H9 (cell line): ENCODE results near the gene DOCK2. TPM values are rescaled to one million over a fixed set of nuclear protein-coding genes. Genes with fewer than 3 reads are reported as not detected.

Experiments
- DNase-seq: peaks from one replicate; pipeline ENCODE4 v3.0.0-alpha.2; 2017
- H2AFZ ChIP-seq: one replicate; pipeline ENCODE4 v1.6.1; 2013; ENCODE audit warnings: mild to moderate bottlenecking, low read length, control low read depth, moderate library complexity
- H2AK5ac ChIP-seq: 2 replicates; pipeline ENCODE4 v1.6.1; 2013; ENCODE audit warnings: low read length, control low read depth, mixed read lengths; ENCODE audit not compliant: insufficient read length
- H2BK120ac ChIP-seq: one replicate; pipeline ENCODE4 v1.6.1; 2013; ENCODE audit warnings: low read depth, mild to moderate bottlenecking, low read length, control low read depth, inconsistent platforms; ENCODE audit not compliant: poor library complexity, severe bottlenecking
- H2BK12ac ChIP-seq: 2 replicates; pipeline ENCODE4 v1.6.1; 2013; ENCODE audit warnings: low read length, control low read depth, mixed read lengths, low read depth; ENCODE audit not compliant: insufficient read length
- H2BK15ac ChIP-seq: 2 replicates; pipeline ENCODE4 v1.6.1; 2013; ENCODE audit warnings: low read depth, low read length, control low read depth
- H2BK20ac ChIP-seq: one replicate; pipeline ENCODE4 v1.6.1; 2013; ENCODE audit warnings: low read depth, mild to moderate bottlenecking, low read length, control low read depth, inconsistent platforms; ENCODE audit not compliant: poor library complexity, severe bottlenecking
- H2BK5ac ChIP-seq: 2 replicates; pipeline ENCODE4 v1.6.1; 2013; ENCODE audit warnings: low read length, control low read depth, mixed read lengths; ENCODE audit not compliant: insufficient read length
- H3K14ac ChIP-seq: 2 replicates; pipeline ENCODE4 v1.6.1; 2013; ENCODE audit warnings: low read length, control low read depth; ENCODE audit not compliant: insufficient read depth
- H3K18ac ChIP-seq: 2 replicates; pipeline ENCODE4 v1.6.1; 2013; ENCODE audit warnings: low read depth, mild to moderate bottlenecking, mixed read lengths, low read length, control low read depth; ENCODE audit not compliant: insufficient read length
- H3K23ac ChIP-seq: 2 replicates; pipeline ENCODE4 v1.6.1; 2013; ENCODE audit warnings: low read length, control low read depth, mixed read lengths, low read depth; ENCODE audit not compliant: insufficient read length
- H3K23me2 ChIP-seq: 2 replicates; pipeline ENCODE4 v1.6.1; 2013; ENCODE audit warnings: low read depth, mild to moderate bottlenecking, mixed read lengths, low read length, control low read depth; ENCODE audit not compliant: insufficient read length, poor library complexity, severe bottlenecking
- H3K27ac ChIP-seq: 2 replicates; pipeline ENCODE4 v1.5.1; 2013; ENCODE audit warnings: low read length, control low read depth, mixed read lengths, low read depth; ENCODE audit not compliant: insufficient read length
- H3K27me3 ChIP-seq: 2 replicates; pipeline ENCODE4 v1.6.1; 2013; ENCODE audit warnings: low read length, control low read depth, inconsistent platforms; ENCODE audit not compliant: insufficient read depth
- H3K4ac ChIP-seq: 2 replicates; pipeline ENCODE4 v1.6.1; 2013; ENCODE audit warnings: low read depth, mild to moderate bottlenecking, control low read depth, inconsistent platforms, low read length, moderate library complexity
- H3K4me1 ChIP-seq: 2 replicates; pipeline ENCODE4 v1.6.1; 2013; ENCODE audit warnings: low read length, control low read depth, inconsistent platforms; ENCODE audit not compliant: insufficient read depth
- H3K4me2 ChIP-seq: 2 replicates; pipeline ENCODE4 v1.6.1; 2013; ENCODE audit warnings: low read length, control low read depth, mixed read lengths; ENCODE audit not compliant: insufficient read length, insufficient read depth
- H3K56ac ChIP-seq: 2 replicates; pipeline ENCODE4 v1.6.1; 2013; ENCODE audit warnings: low read depth, mild to moderate bottlenecking, mixed read lengths, low read length, control low read depth; ENCODE audit not compliant: insufficient read length
- H3K79me1 ChIP-seq: 2 replicates; pipeline ENCODE4 v1.6.1; 2013; ENCODE audit warnings: low read depth, mild to moderate bottlenecking, moderate library complexity, low read length, control low read depth, inconsistent platforms; ENCODE audit not compliant: insufficient read depth, poor library complexity, severe bottlenecking
- H3K79me2 ChIP-seq: 2 replicates; pipeline ENCODE4 v1.6.1; 2013; ENCODE audit warnings: low read length, control low read depth, inconsistent platforms; ENCODE audit not compliant: insufficient read depth
- H3K9ac ChIP-seq: 2 replicates; pipeline ENCODE4 v1.6.1; 2013; ENCODE audit warnings: low read length, control low read depth, mixed read lengths; ENCODE audit not compliant: insufficient read length; ENCODE audit errors: extremely low read depth
- H3K9me3 ChIP-seq: one replicate; pipeline ENCODE4 v1.6.1; 2013; ENCODE audit warnings: low read depth, low read length, inconsistent platforms; ENCODE audit not compliant: control insufficient read depth
- H3T11ph ChIP-seq: one replicate; pipeline ENCODE4 v1.6.1; 2013; ENCODE audit warnings: mild to moderate bottlenecking, low read length, control low read depth, inconsistent platforms
- H4K20me1 ChIP-seq: one replicate; pipeline ENCODE4 v1.6.1; 2013; ENCODE audit not compliant: control insufficient read depth, insufficient read length, insufficient read depth
- H4K5ac ChIP-seq: 2 replicates; pipeline ENCODE4 v1.6.1; 2013; ENCODE audit warnings: low read depth, mild to moderate bottlenecking, mixed read lengths, low read length, control low read depth; ENCODE audit not compliant: insufficient read length
- H4K8ac ChIP-seq: replicated peaks from 2 replicates; pipeline ENCODE4 v1.6.1; 2013; ENCODE audit warnings: low read length, control low read depth, mixed read lengths, low read depth; ENCODE audit not compliant: insufficient read length
- H4K91ac ChIP-seq: 2 replicates; pipeline ENCODE4 v1.6.1; 2013; ENCODE audit warnings: low read depth, mild to moderate bottlenecking, moderate library complexity, mixed read lengths, low read length, control low read depth; ENCODE audit not compliant: insufficient read length
- H3K27ac Mint-ChIP-seq, 3 experiments: 2 replicates in 2 of 3; 3 replicates in 1 of 3; pipeline ENCODE4 v1.8.0; 2020 to 2021; ENCODE audit warnings: mixed read lengths in 3 of 3, mild to moderate bottlenecking in 1 of 3, moderate library complexity in 1 of 3
- H3K27me3 Mint-ChIP-seq: 2 replicates; pipeline ENCODE4 v1.8.0; 2021; ENCODE audit warnings: low read depth, mild to moderate bottlenecking, moderate library complexity, mixed read lengths
- H3K36me3 Mint-ChIP-seq, 3 experiments: 2 replicates in 2 of 3; 3 replicates in 1 of 3; pipeline ENCODE4 v1.8.0; 2020 to 2021; ENCODE audit warnings: low read depth in 3 of 3, mixed read lengths in 3 of 3; ENCODE audit not compliant: insufficient read depth in 1 of 3
- H3K4me1 Mint-ChIP-seq, 2 experiments: 2 replicates each; pipeline ENCODE4 v1.8.0; 2020; ENCODE audit warnings: mixed read lengths in 2 of 2
- H3K4me3 Mint-ChIP-seq, 2 experiments: 2 replicates in 1 of 2; 3 replicates in 1 of 2; pipeline ENCODE4 v1.8.0; 2020 to 2021; ENCODE audit warnings: mild to moderate bottlenecking in 2 of 2, mixed read lengths in 2 of 2, moderate library complexity in 1 of 2
- H3K9me3 Mint-ChIP-seq, 2 experiments: 2 replicates in 1 of 2; 3 replicates in 1 of 2; pipeline ENCODE4 v1.8.0; 2020; ENCODE audit warnings: mild to moderate bottlenecking in 2 of 2, mixed read lengths in 2 of 2, moderate library complexity in 1 of 2
- CTCF ChIP-seq: fragments of 200-600 bp; sonication (generic); conservative IDR thresholded peaks from 3 replicates; pipeline ENCODE4 v1.8.0; 2021; ENCODE audit warnings: antibody characterized with exemption, mild to moderate bottlenecking
- WGBS: extraction: QIAGEN DNeasy Blood & Tissue Kit; methylation state at CpG from one replicate; pipeline ENCODE4 v1.1.7; 2013; ENCODE audit warnings: missing lambda C conversion rate, low lambda C conversion rate, mixed read lengths; ENCODE audit not compliant: insufficient read length; ENCODE audit errors: extremely low coverage; 5-methylcytosine and 5-hydroxymethylcytosine counted together
- total RNA-seq: library from RNA; stranded (reverse); gene quantifications from 2 replicates; pipeline ENCODE4 v1.2.1, GENCODE V29; 2021

DOCK2 gene
- total RNA-seq, 1 experiment from 2014 or later, result 7.8 TPM

- H3K79me2 ChIP-seq, result no peaks in the 10 kb centered on the region
- H3K18ac ChIP-seq, result no peak overlapping the region
- no peak overlapping the region for H2BK5ac ChIP-seq
- Mint-ChIP-seq H3K9me3 (no peaks in the 10 kb centered on the region), H3K4me3 (peak overlapping the region; percentile 55 to 64), H3K4me1 (peaks cover 52 to 54% of the 10 kb centered on the region in 2 experiments), H3K27me3 (peaks cover 36% of the 10 kb centered on the region), H3K36me3 (no peaks in the 10 kb centered on the region), H3K27ac (peak overlapping the region; percentile 65 to 82 (median 71); a peak in 3 of 7 replicates)
- H3K27me3 ChIP-seq, result peaks cover 11% of the 10 kb centered on the region; the same call in 1 of the 2 replicates
- no peak for DNase-seq
- H4K8ac ChIP-seq, result no peak overlapping the region
- H3K9ac ChIP-seq, result no peak overlapping the region
- no peak overlapping the region for H2AK5ac ChIP-seq
- H2AFZ ChIP-seq, result no peak overlapping the region
- H4K91ac ChIP-seq, result no peak overlapping the region
- H2BK20ac ChIP-seq, result no peak overlapping the region
- no peak overlapping the region for H3K14ac ChIP-seq
- TF ChIP-seq CTCF, result no peak
- no peak overlapping the region for H4K5ac ChIP-seq
- H3K23ac ChIP-seq, result no peak overlapping the region
- H3K9me3 ChIP-seq, result no peaks in the 10 kb centered on the region
- peak overlapping the region; percentile 59 for H3K4me2 ChIP-seq
- no peaks in the 10 kb centered on the region for H4K20me1 ChIP-seq
- H3K27ac ChIP-seq, result no peak overlapping the region
- peaks cover 13% of the 10 kb centered on the region; the same call in 1 of the 2 replicates for H3K4me1 ChIP-seq
- WGBS, result no CpG with 5 or more reads among the region's 3 CpGs
- H3K4ac ChIP-seq, result no peak overlapping the region
- H2BK15ac ChIP-seq, result no peak overlapping the region
- H3K23me2 ChIP-seq, result peaks cover 4% of the 10 kb centered on the region
- H3K56ac ChIP-seq, result no peak overlapping the region
- no peaks in the 10 kb centered on the region for H3K79me1 ChIP-seq
- H2BK12ac ChIP-seq, result no peak overlapping the region
- H3T11ph ChIP-seq, result no peak overlapping the region
- H2BK120ac ChIP-seq, result no peak overlapping the region
Measured at GRCh38 chr5:169979871-169980270, 342.8 kb downstream of the DOCK2 start.
